Measurements from ENCODE around the gene MRPL44.
"Not testable (repeated sequence)": the region's sequence is repeated elsewhere in the genome, so short reads cannot be mapped to it uniquely, and the experiment has no call there.

Gene MRPL44

DNA sequence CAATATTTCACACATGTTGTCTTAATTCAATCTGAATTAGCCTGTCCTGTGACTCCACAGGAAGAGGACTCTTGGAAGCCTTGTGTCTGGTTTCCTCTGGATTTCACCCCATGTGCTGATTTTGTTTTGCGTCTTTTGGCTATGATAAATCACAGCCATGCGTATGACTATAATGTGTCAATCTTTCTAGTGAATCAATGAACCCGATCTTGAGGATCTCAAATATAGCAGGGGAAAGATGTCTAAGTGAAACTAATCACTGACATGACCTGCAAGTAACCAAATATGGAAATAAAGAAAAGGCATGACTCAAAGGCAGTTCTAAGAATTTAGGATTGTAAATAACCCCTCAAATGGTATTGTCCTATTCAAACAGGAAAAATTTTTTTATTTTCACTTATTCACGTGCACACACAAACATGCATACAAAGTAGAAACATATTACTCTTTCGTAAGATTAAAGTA lies 20.4 kb upstream of the MRPL44 start:
- no peak for DNase-seq (ENCODE audit: low read depth in 2 of 2)

- no peak for DNase-seq (ENCODE audit: low read depth in 2 of 2)
Measured at GRCh38 chr2:223937535-223937934, 19.7 kb upstream of the MRPL44 start.

- DNase-seq (ENCODE audit: low read depth in 2 of 2) = not testable (repeated sequence)
Measured at GRCh38 chr2:223939438-223939837, 17.8 kb upstream of the MRPL44 start.

- peak in 1 of 2 donors; percentile 58 for DNase-seq (ENCODE audit: low read depth in 2 of 2)
Measured at GRCh38 chr2:223941579-223942277, 15.5 kb upstream of the MRPL44 start.

DNA sequence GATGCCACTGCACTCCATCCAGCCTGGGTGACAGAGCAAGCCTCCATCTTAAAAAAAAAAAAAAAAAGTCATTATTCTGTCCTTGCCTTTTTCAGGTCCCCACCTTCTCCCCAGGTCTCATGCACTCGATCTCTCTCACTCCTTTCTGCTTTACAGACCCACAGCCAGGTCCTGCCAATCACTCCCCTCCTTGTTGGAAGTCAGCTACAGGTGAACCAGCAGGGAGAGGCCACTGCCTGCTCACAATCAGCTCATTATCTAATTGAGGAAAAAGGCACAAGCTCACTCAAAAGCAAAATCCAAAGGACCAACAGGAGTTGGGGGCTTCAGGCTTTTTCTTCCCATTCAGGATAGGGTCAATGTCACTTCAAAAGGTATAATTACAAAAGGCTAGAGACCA lies 14.1 kb upstream of the MRPL44 start:
- DNase-seq (ENCODE audit: low read depth in 2 of 2) = no peak

- DNase-seq (ENCODE audit: low read depth in 2 of 2) = no peak
Measured at GRCh38 chr2:223943561-223944008, 13.7 kb upstream of the MRPL44 start.

DNA sequence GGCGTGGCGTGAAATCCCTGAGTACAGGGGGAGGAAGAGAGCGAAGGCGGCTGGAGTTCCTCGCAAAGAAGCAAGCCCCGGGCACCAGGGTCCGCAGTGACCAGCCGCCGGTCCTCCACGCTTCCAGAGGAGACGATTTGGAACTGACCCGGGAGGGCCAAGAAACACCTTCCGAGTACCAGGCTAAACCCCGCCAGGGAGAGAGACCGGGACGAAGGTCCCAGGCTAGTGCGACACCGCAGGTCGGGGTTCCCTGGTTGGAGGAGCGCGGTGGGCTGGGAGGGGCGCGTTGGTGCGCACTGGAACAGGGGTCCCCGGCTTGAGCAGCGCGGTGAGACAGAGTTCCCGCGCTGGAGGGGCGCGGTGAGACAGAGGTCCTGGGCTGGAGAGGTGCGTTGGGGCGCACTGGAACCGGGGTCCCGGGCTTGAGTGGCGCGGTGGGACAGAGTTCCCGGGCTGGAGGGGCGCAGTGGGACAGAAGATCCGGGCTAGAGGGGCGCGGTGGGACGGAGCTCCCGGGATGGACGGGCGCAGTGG lies 13.0 kb upstream of the MRPL44 start:
- DNase-seq (ENCODE audit: low read depth in 2 of 2) = no peak

- DNase-seq (ENCODE audit: low read depth in 2 of 2) = peak; percentile 61 to 64
Measured at GRCh38 chr2:223944703-223945531, 12.3 kb upstream of the MRPL44 start, which contains the start of gene WDFY1. TSS of gene WDFY1 (minus strand) at chr2:223945335. CDS start at chr2:223945284, 51 bp downstream.

GRCh38 chr2:223945755-223946154 lies 11.5 kb upstream of the MRPL44 start:
- DNase-seq (ENCODE audit: low read depth in 2 of 2) = no peak

- DNase-seq (ENCODE audit: low read depth in 2 of 2) = no peak
Measured at GRCh38 chr2:223947711-223948205, 9.5 kb upstream of the MRPL44 start.

- no peak for DNase-seq (ENCODE audit: low read depth in 2 of 2)
Measured at GRCh38 chr2:223949241-223949840, 7.9 kb upstream of the MRPL44 start.

DNA sequence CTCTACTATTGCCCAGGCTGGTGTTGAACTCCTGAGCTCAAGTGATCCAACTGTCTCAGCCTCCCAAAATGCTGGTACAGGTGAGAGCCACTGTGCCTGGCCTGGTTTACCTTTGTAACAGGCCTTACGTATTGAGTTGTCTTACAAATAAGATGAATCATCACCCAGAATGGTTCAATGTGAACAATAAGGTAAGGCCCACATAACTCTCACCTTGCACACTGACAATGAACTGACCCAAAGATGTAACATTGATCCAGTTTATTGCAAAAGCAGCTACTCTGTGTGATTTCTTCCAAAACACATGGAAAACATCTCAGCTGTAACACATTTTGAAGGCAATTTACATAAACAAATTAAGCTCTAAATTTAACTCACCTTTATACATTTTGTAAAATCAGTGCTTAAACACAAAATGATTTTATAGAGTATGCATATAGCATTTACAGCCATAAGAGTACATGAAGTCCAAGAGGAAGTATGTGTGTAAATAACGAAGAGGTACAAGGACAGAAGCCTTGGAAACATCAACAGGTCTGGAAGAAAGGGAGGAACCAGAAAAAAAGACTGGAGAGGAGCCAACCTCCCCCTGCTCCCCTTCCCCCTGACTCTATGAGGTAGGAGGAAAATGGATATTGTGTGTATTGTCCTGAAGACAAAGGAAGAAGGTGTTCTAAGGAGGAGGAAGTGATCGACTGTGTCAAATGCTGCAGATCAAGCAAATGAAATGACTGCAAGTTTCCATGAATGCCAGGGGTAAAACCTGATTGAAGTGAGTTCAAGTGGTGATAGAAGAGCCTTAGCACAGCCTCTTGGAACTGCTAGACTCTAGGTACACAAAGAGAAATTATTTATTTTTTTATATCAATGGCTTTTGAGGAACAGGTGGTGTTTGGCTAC lies 6.6 kb upstream of the MRPL44 start:
- no peak for DNase-seq (ENCODE audit: low read depth in 2 of 2)

DNA sequence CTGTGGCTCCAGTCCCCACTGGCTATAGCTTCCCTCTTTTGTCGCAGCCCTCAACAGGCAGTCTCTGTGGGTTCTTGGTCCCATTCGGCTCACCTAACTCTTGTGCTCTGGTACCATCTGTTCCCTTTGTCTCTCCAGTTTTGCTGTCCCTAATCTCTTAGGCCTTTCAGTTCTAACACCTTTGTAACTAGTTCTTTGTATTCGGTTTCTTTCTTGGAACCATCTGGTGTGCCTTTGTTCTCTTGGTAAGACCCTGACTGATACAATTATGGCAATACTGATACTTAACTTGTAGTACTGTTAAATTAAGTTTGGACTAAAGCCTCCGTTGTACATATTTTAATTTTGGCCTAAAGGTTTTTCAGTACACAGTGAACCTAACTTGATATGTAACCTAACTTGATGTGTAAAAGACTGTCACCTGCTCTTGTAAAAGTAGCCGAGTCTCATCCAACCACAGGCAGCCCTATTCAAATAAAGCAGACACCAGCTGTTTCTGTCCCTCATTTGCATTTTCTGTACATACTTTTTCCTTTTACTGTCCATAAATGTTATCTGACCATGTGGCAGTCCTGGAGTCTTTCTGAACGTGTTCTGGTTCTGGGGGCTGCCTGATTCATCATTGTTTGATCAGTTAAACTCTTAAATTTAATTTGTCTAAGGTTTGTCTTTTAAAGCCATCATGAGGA lies 4.8 kb upstream of the MRPL44 start:
- no peak for DNase-seq (ENCODE audit: low read depth in 2 of 2)

GRCh38 chr2:223954401-223954800 lies 2.9 kb upstream of the MRPL44 start:
- DNase-seq (ENCODE audit: low read depth in 2 of 2) = no peak

DNA sequence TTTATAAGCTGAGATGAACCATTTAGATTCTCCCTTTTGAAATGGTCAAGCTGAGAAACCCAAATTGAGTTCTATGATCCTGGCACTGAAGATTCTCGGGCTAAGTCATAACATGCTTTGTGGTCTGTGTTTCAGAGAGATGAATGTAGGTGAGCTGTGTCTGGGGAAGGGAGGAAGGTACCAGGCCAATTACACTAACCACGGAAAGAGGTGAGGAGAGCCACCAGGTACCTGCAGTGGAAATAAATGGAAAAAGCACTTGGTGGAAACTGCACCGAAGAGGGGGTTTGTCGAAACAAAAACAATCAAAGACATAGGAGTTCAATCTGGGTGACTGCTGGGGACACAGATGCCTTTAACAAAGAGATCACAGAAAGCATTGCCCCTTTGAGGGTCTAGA lies 963 bp upstream of the MRPL44 start:
- no peak for DNase-seq (ENCODE audit: low read depth in 2 of 2)

- DNase-seq (ENCODE audit: low read depth in 2 of 2) = no peak
Measured at GRCh38 chr2:223959688-223960087, 2.4 kb downstream of the MRPL44 start.

DNA sequence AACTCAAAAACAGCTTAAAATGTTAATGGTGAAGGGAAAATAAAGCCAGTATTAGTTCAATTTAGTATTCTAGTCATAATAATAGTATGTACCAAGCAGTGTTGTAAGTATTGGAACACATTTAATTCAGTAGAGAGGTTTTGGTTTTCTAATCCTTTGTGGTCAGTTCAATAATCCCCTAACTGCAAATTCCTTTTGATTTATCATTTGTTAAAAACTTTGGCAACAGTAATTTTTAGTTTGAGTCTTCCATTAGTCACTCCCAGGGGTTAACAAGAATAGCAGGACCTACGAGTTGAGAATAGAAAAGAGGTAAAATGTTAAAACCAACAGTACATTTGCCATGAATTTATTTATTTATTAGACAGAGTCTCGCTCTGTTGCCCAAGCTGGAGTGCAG lies 10.7 kb downstream of the MRPL44 start:
- DNase-seq (ENCODE audit: low read depth in 2 of 2) = no peak

GRCh38 chr2:223969315-223969714 lies 12.1 kb downstream of the MRPL44 start:
- DNase-seq (ENCODE audit: low read depth in 2 of 2) = no peak

- DNase-seq (ENCODE audit: low read depth in 2 of 2) = no peak
Measured at GRCh38 chr2:223969856-223970255, 12.6 kb downstream of the MRPL44 start.

Measured in stimulated activated CD8-positive, alpha-beta memory T cell treated with anti-CD3 and anti-CD28 coated beads, Interleukin-15, amount 100 ng/mL, for 4 hours (primary cell).